Lung (tissue), 12 donors: ENCODE measurements around the gene HTR3E. TPM values are rescaled to one million over a fixed set of nuclear protein-coding genes. Genes with fewer than 3 reads are reported as not detected.

Experiments used
- ATAC-seq: fragments of 200-7000 bp; cut with Tn5 transposase; one replicate; pipeline ENCODE4 v1.9.1; 2020; ENCODE audit warnings: moderate number of reproducible peaks; ENCODE audit not compliant: insufficient read depth, low FRiP score
- DNase-seq, 3 donors: peaks; one replicate each; pipeline ENCODE4 v3.0.0-alpha.2; 2013 to 2017
- H3K27ac ChIP-seq, 2 donors: one replicate each; pipeline ENCODE4 v1.5.1; 2013; ENCODE audit warnings: mild to moderate bottlenecking in 2 of 2, moderate library complexity in 2 of 2, control low read depth in 1 of 2, inconsistent platforms in 1 of 2, low read depth in 1 of 2, low read length in 1 of 2
- H3K27me3 ChIP-seq, 3 donors: one replicate each; pipeline ENCODE4 v1.5.1; 2013; ENCODE audit warnings: low read length in 2 of 3; ENCODE audit not compliant: control insufficient read depth in 3 of 3, insufficient read depth in 3 of 3
- H3K36me3 ChIP-seq, 4 donors: one replicate each; pipeline ENCODE4 v1.5.1; 2013; ENCODE audit warnings: low read length in 4 of 4, mild to moderate bottlenecking in 1 of 4, moderate library complexity in 1 of 4; ENCODE audit not compliant: control insufficient read depth in 4 of 4, insufficient read depth in 4 of 4
- H3K4me1 ChIP-seq, 5 donors: one replicate each; pipeline ENCODE4 v1.5.1; 2013; ENCODE audit warnings: low read length in 5 of 5, mild to moderate bottlenecking in 2 of 5, moderate library complexity in 1 of 5; ENCODE audit not compliant: control insufficient read depth in 5 of 5, insufficient read depth in 5 of 5
- H3K4me3 ChIP-seq: one replicate; pipeline ENCODE4 v1.5.1; 2013; ENCODE audit warnings: mild to moderate bottlenecking, control low read depth, moderate library complexity
- H3K9ac ChIP-seq, 2 donors: one replicate each; pipeline ENCODE4 v1.5.1; 2013; ENCODE audit warnings: low read length in 2 of 2, control low read depth in 1 of 2; ENCODE audit not compliant: insufficient read depth in 1 of 2
- H3K9me3 ChIP-seq, 4 donors: one replicate each; pipeline ENCODE4 v1.5.1; 2013; ENCODE audit warnings: low read length in 3 of 4, mild to moderate bottlenecking in 1 of 4, moderate library complexity in 1 of 4; ENCODE audit not compliant: control insufficient read depth in 4 of 4, insufficient read depth in 3 of 4
- WGBS, 2 donors: extraction: QIAGEN DNeasy Blood & Tissue Kit; methylation state at CpG; one replicate each; pipeline ENCODE4 v1.1.7; 2013; 5-methylcytosine and 5-hydroxymethylcytosine counted together
- polyA plus RNA-seq, 2 donors: library from polyadenylated mRNA; stranded (reverse); fragments of 200-250 nt; gene quantifications; one replicate each; pipeline ENCODE4 v1.2.1, GENCODE V29; 2013
- total RNA-seq, 2 donors: library from RNA; depleted of rRNA in 1 of 2; stranded (reverse); fragments of >200 nt in 1 of 2; gene quantifications; one replicate each; pipeline ENCODE4 v1.2.1, GENCODE V29; 2014 to 2021
- TF ChIP-seq, protein P1 (sequence below): IDR thresholded peaks from 2 replicates; pipeline ENCODE4 v1.5.1; 2012; ENCODE audit warnings: mild to moderate bottlenecking; ENCODE audit errors: control extremely low read depth, extremely low read depth
- donor health status: control.
- donor health status: control.
- donor health status: Bipolar disorder and iron deficiency.
- donor health status: healthy.
- donor health status: DM: yes; HTN: yes; CAD: no.

The HTR3E gene
- total and polyA plus RNA-seq, 4 donors = not detected

DNA sequence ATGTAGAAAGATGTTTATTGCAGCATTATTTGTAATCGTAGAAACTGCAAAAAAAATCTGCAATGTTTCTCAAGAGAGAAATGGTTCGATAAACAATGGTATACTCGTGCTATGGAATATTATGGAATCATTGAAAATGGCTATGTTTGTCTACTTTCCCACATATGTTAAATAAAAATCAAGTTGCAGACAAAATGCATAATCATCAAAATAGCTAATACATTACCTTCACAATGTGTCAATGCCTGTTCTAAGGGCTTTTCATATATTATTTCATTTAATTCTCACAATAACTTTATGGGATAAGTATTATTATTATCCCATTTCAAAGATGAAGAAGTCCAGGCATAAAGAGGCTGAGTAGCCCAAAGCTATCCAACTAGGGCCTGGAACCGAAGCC, 36.1 kb downstream of the HTR3E start:
- no peak for ATAC-seq

DNA sequence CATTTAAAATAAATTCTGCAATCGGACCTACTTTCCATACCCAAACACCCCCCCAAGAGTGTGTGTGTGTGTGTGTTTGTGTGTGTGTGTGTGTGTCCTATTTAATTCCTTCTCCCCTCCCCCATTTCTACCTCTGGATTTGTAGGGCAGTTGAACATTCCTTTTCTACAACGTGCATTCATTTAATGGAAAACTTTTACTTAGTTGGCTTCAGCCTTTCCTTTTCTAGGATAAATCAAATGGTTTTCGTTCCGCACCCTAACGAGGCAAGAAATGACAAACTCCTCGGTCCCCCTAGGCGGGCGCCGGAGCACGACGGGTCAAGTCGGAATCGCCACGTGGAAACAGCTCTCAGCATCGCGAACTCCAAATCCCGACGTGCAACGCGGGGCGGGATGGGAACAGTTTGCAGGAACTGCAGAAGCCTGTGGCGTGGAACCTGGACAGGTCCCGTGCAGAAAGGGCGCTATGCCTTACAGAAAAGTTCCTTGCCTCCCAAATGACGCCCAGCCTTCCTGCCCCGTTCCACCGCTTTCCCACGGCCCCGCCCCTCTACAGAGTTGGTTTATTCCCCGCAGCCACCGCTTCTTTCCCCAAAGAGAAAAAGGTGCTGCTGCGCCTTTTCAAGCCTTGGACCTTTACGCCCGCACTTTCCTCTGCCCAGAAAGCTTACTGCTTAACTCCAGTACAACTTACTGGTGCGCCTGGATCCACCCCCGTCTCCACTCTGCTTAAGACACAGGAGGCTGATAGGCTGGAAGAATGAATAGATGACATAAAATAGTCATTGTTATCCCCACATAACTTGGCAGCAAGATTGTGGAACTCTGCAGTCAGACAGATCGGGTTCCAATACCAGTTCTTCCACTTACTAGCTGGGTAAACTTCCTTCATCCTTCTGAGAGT, 37.2 kb downstream of the HTR3E start:
- TF ChIP-seq, protein P1, sequence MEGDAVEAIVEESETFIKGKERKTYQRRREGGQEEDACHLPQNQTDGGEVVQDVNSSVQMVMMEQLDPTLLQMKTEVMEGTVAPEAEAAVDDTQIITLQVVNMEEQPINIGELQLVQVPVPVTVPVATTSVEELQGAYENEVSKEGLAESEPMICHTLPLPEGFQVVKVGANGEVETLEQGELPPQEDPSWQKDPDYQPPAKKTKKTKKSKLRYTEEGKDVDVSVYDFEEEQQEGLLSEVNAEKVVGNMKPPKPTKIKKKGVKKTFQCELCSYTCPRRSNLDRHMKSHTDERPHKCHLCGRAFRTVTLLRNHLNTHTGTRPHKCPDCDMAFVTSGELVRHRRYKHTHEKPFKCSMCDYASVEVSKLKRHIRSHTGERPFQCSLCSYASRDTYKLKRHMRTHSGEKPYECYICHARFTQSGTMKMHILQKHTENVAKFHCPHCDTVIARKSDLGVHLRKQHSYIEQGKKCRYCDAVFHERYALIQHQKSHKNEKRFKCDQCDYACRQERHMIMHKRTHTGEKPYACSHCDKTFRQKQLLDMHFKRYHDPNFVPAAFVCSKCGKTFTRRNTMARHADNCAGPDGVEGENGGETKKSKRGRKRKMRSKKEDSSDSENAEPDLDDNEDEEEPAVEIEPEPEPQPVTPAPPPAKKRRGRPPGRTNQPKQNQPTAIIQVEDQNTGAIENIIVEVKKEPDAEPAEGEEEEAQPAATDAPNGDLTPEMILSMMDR = no peak
- H3K9ac ChIP-seq = peak overlapping the region in 1 of 2 donors; percentile 84
- H3K4me1 ChIP-seq = peaks cover 0 to 26% (median 7%) of the 10 kb centered on the region in 5 donors
- no peaks in the 10 kb centered on the region for H3K9me3 ChIP-seq
- WGBS, 2 donors = 1% methylated on average over 37 of the region's 37 CpGs
- H3K27me3 ChIP-seq = no peaks in the 10 kb centered on the region
- peak; percentile 77 for ATAC-seq
- peaks cover 0 to 6% (median 5%) of the 10 kb centered on the region in 4 donors for H3K36me3 ChIP-seq
- H3K27ac ChIP-seq = peak overlapping the region; percentile 87 to 93
- H3K4me3 ChIP-seq = peak overlapping the region; percentile 95
- DNase-seq = peak; percentile 79 to 88 (median 80)

More for the DNA sequence above, 36.1 kb downstream of the HTR3E start:
- 93 to 96% methylated on average over 4 of the region's 4 CpGs for WGBS, 2 donors
- Histone ChIP-seq H3K4me1 (peaks cover 0 to 26% (median 7%) of the 10 kb centered on the region in 5 donors), H3K9me3 (no peaks in the 10 kb centered on the region), H3K36me3 (peaks cover 0 to 6% (median 3%) of the 10 kb centered on the region in 4 donors), H3K27me3 (no peaks in the 10 kb centered on the region), H3K9ac (no peak overlapping the region), H3K27ac (no peak overlapping the region), H3K4me3 (no peak overlapping the region)
- TF ChIP-seq, protein P1 = no peak
- no peak for DNase-seq

DNA sequence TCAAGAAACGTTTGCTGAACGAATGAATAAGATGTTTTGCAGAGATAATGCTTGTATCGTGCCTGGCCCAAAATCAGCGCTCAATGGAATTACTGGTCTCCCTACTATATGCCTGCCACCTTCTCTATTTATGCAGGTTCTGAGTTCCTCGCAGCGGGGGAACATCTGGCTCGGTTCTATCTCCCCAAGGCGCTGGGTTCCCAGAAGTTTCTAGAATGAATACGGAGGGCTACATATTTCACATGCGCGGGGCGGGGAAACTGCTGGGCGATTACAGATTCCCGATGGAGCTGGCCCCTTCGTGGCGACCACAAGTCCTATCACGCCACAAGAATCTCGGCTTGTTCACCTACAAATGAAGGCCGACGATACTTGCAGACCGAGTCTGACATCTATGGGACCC, 37.9 kb downstream of the HTR3E start:
- no peak for DNase-seq
- H3K27ac ChIP-seq = peak overlapping the region; percentile 87 to 93
- peak overlapping the region; percentile 95 for H3K4me3 ChIP-seq
- peaks cover 0 to 6% (median 5%) of the 10 kb centered on the region in 4 donors for H3K36me3 ChIP-seq
- peaks cover 0 to 26% (median 7%) of the 10 kb centered on the region in 5 donors for H3K4me1 ChIP-seq
- no peak for ATAC-seq
- peak overlapping the region in 1 of 2 donors; percentile 84 for H3K9ac ChIP-seq
- 0 to 1% methylated on average over 21 of the region's 21 CpGs for WGBS, 2 donors
- no peaks in the 10 kb centered on the region for H3K27me3 ChIP-seq
- H3K9me3 ChIP-seq = no peaks in the 10 kb centered on the region
- TF ChIP-seq, protein P1 = no peak
